NT2/D1 (cell line): ENCODE measurements around the gene C21orf91.

Experiments used
- SUZ12 ChIP-seq: IDR thresholded peaks from 2 replicates; pipeline ENCODE4 v1.6.1; 2011; ENCODE audit not compliant: insufficient read length, insufficient read depth; ENCODE audit errors: extremely low read depth
- YY1 ChIP-seq: IDR thresholded peaks from 2 replicates; pipeline ENCODE4 v1.6.1; 2011; ENCODE audit not compliant: insufficient read length, insufficient read depth

DNA sequence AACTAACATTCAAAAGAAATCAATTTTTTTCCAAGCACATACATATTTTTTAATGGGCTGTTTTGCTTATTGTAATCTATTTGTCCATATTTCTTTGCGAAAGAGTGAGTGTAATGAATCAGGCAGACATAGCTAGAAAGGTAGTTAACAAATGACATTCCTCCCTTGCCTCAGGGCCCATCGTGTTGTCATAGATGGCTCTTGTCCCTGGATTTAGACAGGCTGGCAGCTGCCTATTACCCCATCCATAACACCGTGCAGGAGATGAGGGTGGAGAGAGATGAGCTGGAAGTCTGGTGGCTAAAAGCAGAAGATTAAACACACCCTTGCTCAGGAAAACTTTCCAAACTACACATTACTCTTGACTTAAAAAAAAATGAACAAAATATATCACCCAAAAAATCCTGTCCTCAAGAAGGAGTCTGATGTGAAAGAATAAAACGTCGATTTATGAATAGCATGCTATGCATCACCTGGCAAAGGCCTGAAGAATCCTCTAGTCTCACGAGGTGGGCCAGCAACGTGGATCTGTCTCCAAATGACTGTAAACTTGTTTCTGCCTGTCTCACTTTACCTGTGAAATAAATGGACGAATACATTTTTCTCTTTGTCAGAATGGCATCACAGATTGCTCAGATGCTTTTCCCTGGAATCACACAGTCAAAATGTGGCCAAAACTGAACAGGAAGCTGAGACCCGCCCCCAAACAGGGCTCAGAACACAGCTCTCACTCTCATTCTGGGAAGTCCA lies 55.7 kb downstream of the C21orf91 start:
- TF ChIP-seq SUZ12 = no peak
- TF ChIP-seq YY1 = no peak
